GM18526 (cell line): Measurements from ENCODE around the gene CTSF.

Experiments used
- POLR2A ChIP-seq: IDR thresholded peaks from 3 replicates; pipeline ENCODE4 v1.6.1; 2011; ENCODE audit not compliant: insufficient read length; ENCODE audit errors: extremely low read depth

Gene CTSF

DNA sequence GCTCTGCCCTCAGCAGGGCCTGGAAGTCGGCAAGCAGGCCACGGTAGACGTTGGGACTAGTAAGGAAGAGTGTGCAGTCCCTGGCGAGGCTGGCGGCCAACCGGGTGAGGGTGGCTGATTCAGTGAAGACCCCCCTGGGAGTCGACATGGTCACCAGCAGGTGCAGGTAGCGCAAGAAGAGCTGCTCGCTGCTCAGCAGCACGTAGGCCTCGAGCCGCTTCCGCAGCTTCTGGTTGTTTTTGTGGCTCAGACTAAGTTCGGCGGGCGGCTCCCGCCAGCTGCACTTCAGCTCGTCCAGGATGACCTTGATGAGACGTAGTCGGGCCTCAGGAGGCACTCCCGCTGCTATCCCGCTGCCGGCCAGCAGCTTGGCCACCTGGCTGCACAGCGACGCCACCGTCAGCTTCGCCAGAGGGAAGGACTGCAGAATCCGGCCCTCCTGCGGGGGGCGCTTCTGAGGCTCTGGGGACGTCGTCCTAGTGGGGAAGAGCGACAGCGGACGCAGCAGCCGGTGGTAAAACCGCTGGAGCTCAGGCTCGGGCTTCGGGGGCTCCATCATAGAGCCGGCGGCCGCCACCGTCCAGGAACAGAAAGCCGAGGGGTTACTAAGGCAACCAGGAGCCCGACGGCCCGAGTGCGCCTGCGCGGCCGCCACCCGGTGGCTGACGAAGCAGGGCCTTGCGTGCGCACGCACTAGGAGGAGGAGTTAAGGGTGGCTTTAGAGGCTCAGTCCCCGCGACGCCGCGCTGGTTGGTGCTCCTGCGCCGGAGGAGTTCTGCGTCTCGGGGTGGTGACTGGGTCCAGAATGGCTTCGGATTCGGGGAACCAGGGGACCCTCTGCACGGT is 24.3 kb upstream of the CTSF start, which contains the start of the genes CCDC87 and CCS:
CCDC87 (minus strand) TSS at position 607 of the 846 bp plus-strand sequence; CDS start at position 559, 48 bp downstream.
CCS (plus strand) TSS at position 729 of the 846 bp plus-strand sequence; CDS start at position 806, 77 bp downstream.
- TF ChIP-seq POLR2A = peak; percentile 98

DNA sequence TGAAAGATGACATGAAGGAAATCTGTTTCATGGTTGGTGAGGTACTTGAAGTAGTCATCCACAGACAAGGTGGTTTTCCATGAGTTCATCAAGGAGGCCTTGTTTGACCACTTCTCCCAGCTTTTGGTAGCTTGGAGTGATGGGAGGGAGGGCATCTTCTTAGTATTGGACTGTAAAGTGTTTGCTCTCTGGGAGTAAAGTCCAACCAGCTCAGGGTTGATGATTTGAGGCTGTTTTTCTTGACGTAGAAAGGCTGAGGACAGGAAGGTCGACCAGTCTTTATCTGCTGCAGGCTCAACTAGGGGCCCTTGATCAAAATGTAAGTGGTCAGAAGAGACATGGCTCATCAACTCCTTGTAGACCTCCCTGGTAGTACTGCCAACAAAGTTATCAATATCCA is 22.8 kb upstream of the CTSF start:
- no peak for TF ChIP-seq POLR2A

DNA sequence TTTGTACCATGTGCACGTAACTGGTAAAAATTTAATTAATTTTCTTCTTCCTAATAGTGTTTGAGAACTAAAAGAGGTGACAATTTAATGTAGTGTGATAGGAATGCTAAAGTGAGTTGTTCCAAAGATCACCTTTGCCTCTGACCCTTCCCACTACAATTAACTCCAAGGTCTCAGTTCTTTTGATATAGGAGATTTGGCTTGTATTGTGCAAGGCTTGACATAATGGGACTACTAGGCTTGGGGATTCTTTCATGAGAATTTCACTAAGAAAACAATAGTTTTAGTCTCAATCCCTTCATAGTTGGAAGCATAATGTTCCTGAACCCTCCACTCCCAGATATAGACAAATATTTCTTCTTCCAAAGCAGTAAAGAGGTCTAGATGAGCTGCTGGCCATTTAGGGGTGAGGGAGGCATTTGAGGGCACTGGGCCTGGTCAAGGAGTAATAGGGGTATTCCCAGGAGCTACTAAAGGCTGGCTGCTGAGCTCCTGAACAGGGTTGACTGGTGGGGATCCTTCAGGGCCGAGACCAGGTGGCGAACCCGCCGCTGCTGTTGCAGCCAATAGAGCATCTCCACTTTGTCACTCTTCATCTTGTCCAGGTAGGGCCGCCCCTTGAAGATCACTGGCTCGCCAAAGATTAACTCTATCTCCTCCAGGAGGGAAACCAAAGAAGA is 21.7 kb upstream of the CTSF start:
- no peak for TF ChIP-seq POLR2A

DNA sequence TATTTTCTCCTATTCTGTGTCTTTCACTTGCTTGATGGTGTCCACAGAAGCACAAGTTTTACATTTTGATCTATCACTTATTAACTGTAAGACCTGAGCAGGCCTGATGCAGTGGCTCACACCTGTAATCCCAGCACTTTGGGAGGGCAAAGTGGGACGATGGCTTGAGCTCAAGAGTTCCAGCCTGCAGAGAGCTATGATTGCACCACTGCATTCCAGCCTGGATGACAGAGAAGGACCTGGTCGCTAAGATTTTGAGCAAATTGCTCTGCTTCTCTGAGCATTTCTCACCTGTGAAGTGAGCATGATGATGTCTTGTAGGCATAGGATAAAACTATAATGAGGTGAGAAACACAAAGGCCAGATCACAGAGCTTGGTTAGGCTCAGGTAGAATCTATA is 17.7 kb upstream of the CTSF start:
- TF ChIP-seq POLR2A = no peak

DNA sequence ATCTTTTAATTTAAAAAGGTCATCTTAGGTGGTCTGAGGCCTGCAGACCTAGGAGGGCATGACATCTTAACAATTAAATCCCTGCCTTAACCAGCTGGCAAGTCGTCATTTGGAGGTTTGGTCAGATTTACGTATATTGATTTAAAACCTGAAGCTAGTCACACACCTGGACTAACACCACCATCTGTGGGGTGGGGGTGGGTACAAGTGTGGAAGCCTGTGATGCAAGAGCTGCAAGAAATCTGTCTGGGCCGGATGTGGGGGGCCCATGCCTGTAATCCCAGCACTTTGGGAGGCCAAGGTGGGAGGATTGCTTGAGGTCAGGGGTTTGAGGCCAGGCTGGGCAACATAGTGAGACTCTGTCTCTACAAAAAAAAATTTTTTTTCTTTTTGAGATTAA is 12.9 kb upstream of the CTSF start:
- no peak for TF ChIP-seq POLR2A

DNA sequence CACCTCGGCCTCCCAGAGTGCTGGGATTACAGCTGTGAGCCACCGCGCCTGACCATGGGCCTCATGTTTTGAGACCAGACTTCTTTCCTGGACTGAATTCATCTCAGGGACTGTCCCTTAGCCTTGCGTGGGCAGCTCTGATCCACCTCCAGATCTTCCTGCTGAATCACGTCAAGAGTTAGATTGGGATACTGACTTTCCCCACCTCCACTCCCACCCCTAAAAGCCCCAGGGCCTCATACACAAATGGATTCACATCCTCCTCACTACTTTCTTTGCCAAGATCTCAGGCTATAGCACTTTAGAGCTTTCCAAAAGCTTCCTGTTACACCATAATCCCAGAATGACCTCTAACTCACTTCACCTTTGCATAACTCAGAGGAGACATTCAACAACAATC is 12.4 kb upstream of the CTSF start:
- TF ChIP-seq POLR2A = no peak

DNA sequence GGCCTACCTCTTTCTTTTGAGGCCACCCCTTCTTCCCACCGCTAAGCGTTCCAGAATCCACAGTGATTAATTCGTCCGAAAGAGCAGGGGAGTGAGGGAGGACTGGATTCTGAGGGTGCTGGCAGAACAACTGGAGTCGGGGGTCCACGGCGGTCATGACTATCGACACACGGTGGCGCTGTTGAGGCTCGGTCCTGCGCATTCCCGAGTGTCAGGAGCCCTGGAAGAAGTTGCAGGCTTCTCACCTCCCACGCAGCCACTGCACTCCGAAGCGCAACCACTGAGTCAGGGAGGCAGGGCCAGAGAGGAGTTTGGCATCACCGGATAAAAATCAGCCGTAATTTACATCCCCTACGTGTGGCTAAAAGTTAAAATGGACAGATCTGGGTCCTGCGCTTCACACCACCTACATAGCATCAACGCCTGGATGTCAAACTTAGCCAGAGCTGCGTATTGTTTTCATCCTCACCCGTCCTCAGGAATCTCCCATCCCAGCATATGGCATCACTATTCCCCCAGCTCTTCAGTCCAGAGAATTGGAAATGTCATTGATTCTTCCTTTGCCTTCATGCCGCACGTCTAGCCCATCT is 10.7 kb upstream of the CTSF start:
- no peak for TF ChIP-seq POLR2A

DNA sequence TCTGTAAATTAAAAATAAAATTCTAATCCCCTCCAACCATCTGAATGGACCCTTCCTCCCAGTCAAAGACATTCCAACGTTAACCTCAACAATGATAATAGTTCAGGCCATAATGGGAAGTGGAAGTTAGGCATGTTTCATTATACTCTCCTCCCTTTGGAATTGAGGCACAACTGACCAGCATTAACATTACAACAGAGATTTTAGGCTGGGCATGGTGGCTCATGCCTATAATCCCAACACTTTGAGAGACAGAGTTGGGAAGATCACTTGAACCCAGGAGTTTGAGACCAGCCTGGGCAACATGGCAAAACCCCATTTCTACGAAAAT is 2.4 kb upstream of the CTSF start:
- no peak for TF ChIP-seq POLR2A

DNA sequence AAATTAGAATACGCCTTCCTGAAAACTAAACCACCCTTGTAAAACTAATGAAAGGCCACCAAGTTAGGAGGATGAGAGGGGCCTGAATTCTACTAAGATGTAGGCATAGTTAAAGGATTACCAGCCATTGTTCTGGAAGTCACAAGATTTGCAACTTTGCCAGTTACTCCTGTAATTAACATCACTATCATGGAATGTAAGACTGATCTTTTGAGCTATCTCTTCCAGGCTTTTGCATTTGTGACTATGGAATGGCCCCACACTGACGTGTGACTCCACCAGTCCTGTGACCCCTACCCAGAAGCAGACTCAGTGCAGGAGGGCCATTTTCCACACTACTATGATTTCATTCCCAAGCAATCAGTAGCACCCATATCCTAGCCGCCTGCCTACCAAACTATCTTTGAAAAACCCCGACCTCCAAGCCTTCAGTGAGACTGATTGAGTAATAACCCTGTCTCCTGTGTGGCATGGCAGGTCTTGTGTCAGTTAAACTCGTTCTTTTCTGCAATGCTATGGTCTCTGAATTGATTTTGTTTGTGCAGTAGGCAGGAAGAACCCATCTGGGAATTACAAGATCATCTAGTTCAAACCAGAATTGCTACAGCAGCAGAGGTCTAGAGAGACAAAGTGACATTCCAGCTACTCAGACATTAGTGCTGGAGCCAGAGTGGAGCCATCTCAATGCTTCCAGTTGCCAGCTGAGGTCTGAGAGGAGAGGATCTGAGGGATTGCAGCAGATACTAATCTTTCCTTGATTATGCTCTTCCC is 1.9 kb upstream of the CTSF start:
- TF ChIP-seq POLR2A = no peak

DNA sequence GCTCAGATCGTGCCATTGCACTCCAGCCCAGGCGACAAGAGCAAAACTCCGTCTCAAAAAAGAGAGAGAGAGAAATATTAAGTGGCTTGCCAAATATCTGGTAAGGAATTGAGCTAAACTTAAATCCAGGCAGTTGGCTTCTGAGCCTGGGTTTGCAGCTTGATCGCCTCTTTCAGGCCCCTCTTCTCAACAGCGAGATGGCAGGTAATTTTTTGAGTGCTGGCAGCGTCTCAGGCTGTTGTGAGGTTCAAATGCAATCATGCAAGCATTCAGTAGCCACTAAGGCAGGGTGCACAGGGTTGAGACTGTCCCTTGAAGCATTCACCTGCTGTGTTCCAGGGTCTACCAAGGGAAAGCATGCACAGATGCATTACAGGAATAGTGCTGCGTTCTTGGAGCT is 670 bp upstream of the CTSF start:
- no peak for TF ChIP-seq POLR2A

DNA sequence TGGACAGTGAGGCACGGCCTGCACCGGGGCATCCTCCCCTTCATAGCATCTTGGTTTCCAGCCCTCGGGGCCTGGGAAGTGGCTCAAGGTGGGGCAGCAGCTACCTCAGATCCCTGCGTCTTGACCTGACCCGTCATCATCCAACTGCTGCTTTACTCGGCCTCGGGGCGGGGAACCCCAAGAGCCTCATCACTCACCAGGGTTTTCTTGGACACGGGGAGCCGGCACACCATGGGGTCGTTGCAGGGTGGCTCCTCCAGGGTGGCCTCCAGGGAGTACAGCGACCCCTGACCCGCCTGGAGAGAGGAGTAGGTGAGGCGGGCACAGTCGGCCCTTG is 651 bp downstream of the CTSF start:
- no peak for TF ChIP-seq POLR2A

DNA sequence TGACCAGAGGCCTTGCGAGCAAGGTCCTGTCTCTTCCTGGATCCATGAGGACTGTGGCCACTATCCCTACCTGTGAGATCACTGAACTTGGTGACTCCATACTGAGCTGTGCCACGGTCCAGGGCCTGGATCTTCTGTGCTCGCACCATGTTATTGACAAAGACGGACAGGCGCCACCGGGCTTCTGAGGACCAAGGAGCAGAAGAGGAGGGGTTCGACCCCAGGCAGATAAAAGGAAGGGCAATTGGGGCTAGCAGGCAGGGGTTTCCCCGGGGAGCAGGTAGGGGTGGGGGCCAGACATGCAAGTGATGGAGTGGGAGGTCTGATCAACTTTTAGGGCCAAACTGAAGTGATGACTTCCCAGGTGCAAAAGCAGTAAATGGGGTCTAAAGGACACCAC is 2.2 kb downstream of the CTSF start:
- TF ChIP-seq POLR2A = no peak

DNA sequence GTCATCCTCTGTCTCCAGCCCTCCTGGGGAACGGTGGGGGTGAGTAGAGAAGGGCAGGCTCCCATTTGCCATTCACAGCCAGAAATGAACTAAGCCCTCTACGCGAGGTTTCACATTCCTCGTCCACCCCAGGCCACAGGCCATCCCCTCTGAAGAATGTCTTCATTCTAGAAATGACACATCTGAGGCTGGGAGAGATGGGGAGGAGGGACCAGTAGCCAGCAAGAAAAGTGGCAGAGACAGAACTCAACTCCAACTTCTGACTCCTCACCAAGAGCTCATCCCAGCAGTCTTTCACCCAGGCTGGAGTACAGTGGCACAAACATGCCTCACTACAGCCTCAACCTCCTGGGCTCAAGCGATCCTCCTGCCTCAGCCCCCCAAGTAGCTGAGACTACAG is 3.4 kb downstream of the CTSF start:
- TF ChIP-seq POLR2A = no peak

DNA sequence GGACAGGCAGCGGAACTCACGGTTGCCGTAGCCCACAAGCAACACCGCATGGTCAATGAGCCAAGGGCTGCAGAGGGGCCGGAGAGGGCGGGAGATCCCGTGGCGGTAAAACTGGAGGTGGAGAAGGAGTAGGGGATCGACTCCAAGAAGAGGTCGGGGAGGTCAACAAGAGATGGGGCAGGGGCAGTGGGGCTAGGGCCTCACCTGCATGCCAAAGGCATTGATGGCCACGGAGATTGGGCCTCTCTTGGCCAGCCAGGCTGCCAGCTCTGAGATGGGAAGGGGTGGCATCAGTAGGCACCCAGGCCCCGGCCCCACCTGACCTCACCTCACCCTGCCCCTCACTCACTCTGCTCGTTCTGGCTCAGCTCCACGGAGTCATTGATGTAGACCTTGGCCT is 3.9 kb downstream of the CTSF start:
- TF ChIP-seq POLR2A = no peak

DNA sequence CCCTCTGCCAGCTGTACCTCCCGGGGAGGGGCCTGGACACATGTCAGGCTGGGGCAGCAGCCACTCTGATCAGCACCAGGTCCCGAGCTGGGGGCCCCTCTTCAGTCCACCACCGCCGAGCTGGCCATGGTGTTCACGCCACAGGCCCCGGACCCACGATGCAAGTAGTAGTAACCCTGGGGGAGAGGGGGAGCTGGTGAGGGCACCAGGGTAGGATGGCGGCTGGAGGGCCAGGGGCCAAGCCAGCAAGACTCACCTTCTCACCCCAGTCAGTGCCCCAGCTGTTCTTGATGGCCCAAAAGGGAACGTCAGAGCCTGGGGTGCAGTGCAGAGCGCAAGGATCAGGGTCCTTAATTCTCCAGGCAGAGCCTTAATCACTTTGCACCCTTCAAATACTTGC is 4.6 kb downstream of the CTSF start:
- TF ChIP-seq POLR2A = no peak
